ENCODE data around the gene ATE1. TPM values are rescaled to one million over a fixed set of nuclear protein-coding genes. Genes with fewer than 3 reads are reported as not detected.

Gene ATE1
- total and polyA plus RNA-seq, 4 donors = 4.2 to 47.8 (median 13.2) TPM

GRCh38 chr10:121732656-121733445, 195.0 kb downstream of the ATE1 start:
- H3K36me3 ChIP-seq (ENCODE audit: control insufficient read depth in 4 of 4, insufficient read depth in 4 of 4, low read length in 4 of 4) = no peaks in the 10 kb centered on the region
- 76 to 83% methylated on average over 16 of the region's 16 CpGs for WGBS, 2 donors
- no peaks in the 10 kb centered on the region for H3K9me3 ChIP-seq (ENCODE audit: control insufficient read depth in 4 of 4, insufficient read depth in 3 of 4, low read length in 3 of 4)
- H3K27me3 ChIP-seq (ENCODE audit: control insufficient read depth in 3 of 3, insufficient read depth in 3 of 3, low read length in 2 of 3) = no peaks in the 10 kb centered on the region
- H3K9ac ChIP-seq (ENCODE audit: insufficient read depth in 1 of 2, low read length in 2 of 2) = no peak overlapping the region
- DNase-seq (no peak), ATAC-seq (ENCODE audit: insufficient read depth, low FRiP score) (no peak)
- no peak overlapping the region for H3K27ac ChIP-seq (ENCODE audit: low read depth in 1 of 2, low read length in 1 of 2)
- no peak overlapping the region for H3K4me3 ChIP-seq
- no peak for TF ChIP-seq CTCF (IDR thresholded peaks at IDR 0.05; ENCODE audit: control extremely low read depth, extremely low read depth)
- peaks cover 0 to 11% (median 5%) of the 10 kb centered on the region in 5 donors for H3K4me1 ChIP-seq (ENCODE audit: control insufficient read depth in 5 of 5, insufficient read depth in 5 of 5, low read length in 5 of 5)

GRCh38 chr10:121732172-121732571, 195.7 kb downstream of the ATE1 start:
- 81 to 82% methylated on average over 3 of the region's 3 CpGs for WGBS, 2 donors
- Histone ChIP-seq H3K4me3 (no peak overlapping the region), H3K27ac (ENCODE audit: low read depth in 1 of 2, low read length in 1 of 2) (no peak overlapping the region), H3K9me3 (ENCODE audit: control insufficient read depth in 4 of 4, insufficient read depth in 3 of 4, low read length in 3 of 4) (no peaks in the 10 kb centered on the region), H3K4me1 (ENCODE audit: control insufficient read depth in 5 of 5, insufficient read depth in 5 of 5, low read length in 5 of 5) (peaks cover 0 to 9% (median 4%) of the 10 kb centered on the region in 5 donors), H3K9ac (ENCODE audit: insufficient read depth in 1 of 2, low read length in 2 of 2) (no peak overlapping the region), H3K27me3 (ENCODE audit: control insufficient read depth in 3 of 3, insufficient read depth in 3 of 3, low read length in 2 of 3) (no peaks in the 10 kb centered on the region), H3K36me3 (ENCODE audit: control insufficient read depth in 4 of 4, insufficient read depth in 4 of 4, low read length in 4 of 4) (no peaks in the 10 kb centered on the region)
- DNase-seq (no peak), ATAC-seq (ENCODE audit: insufficient read depth, low FRiP score) (no peak)
- TF ChIP-seq CTCF (IDR thresholded peaks at IDR 0.05; ENCODE audit: control extremely low read depth, extremely low read depth) = no peak

- Histone ChIP-seq H3K4me3 (no peak overlapping the region), H3K4me1 (ENCODE audit: control insufficient read depth in 5 of 5, insufficient read depth in 5 of 5, low read length in 5 of 5) (no peaks in the 10 kb centered on the region), H3K9ac (ENCODE audit: insufficient read depth in 1 of 2, low read length in 2 of 2) (no peak overlapping the region), H3K27ac (ENCODE audit: low read depth in 1 of 2, low read length in 1 of 2) (no peak overlapping the region), H3K27me3 (ENCODE audit: control insufficient read depth in 3 of 3, insufficient read depth in 3 of 3, low read length in 2 of 3) (no peaks in the 10 kb centered on the region), H3K36me3 (ENCODE audit: control insufficient read depth in 4 of 4, insufficient read depth in 4 of 4, low read length in 4 of 4) (no peaks in the 10 kb centered on the region), H3K9me3 (ENCODE audit: control insufficient read depth in 4 of 4, insufficient read depth in 3 of 4, low read length in 3 of 4) (no peaks in the 10 kb centered on the region)
- ATAC-seq (ENCODE audit: insufficient read depth, low FRiP score) = no peak
- TF ChIP-seq CTCF (IDR thresholded peaks at IDR 0.05; ENCODE audit: control extremely low read depth, extremely low read depth) = no peak
- no peak for DNase-seq
Observed at GRCh38 chr10:121724282-121724681, 203.5 kb downstream of the ATE1 start.

GRCh38 chr10:121722665-121723064, 205.2 kb downstream of the ATE1 start:
- Histone ChIP-seq H3K4me3 (no peak overlapping the region), H3K27me3 (ENCODE audit: control insufficient read depth in 3 of 3, insufficient read depth in 3 of 3, low read length in 2 of 3) (no peaks in the 10 kb centered on the region), H3K4me1 (ENCODE audit: control insufficient read depth in 5 of 5, insufficient read depth in 5 of 5, low read length in 5 of 5) (no peaks in the 10 kb centered on the region), H3K36me3 (ENCODE audit: control insufficient read depth in 4 of 4, insufficient read depth in 4 of 4, low read length in 4 of 4) (no peaks in the 10 kb centered on the region), H3K9me3 (ENCODE audit: control insufficient read depth in 4 of 4, insufficient read depth in 3 of 4, low read length in 3 of 4) (no peaks in the 10 kb centered on the region), H3K9ac (ENCODE audit: insufficient read depth in 1 of 2, low read length in 2 of 2) (no peak overlapping the region), H3K27ac (ENCODE audit: low read depth in 1 of 2, low read length in 1 of 2) (no peak overlapping the region)
- 84 to 89% methylated on average over 3 of the region's 3 CpGs for WGBS, 2 donors
- DNase-seq (no peak), ATAC-seq (ENCODE audit: insufficient read depth, low FRiP score) (no peak)
- no peak for TF ChIP-seq CTCF (IDR thresholded peaks at IDR 0.05; ENCODE audit: control extremely low read depth, extremely low read depth)
